NCI-H82 treated with DMSO at 0.1 percent for 48 hours (cell line): ENCODE measurements around the gene RXRA.

ENCODE experiments used
- DNase-seq: peaks from one replicate; lab custom pipeline; 2025; ENCODE audit not compliant: unreplicated experiment; lab: John Stamatoyannopoulos, UW

Gene RXRA

DNA sequence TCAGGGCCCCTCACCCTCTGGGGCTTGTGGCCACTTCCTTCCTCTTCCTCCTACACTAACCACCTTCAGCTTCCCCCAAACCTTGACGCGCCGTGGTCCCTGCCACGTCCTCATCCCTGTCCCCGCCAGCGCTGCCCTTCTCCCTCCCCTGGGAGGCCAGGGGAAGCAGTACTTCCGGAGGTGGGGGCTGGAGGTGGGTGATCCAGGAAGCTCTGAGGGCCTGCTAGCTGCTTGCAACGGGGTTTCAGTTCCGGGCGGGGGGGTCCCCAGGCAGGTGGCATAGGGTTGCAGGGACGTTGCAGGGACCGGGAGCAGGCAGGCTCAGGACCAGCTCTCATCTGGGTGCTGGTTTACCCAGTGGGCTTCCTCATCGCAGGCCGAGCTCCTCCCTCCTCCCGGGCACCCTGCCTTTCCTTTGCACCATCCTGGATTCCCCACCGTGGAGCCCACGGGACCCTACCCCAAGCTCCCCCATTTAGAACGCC is 70.0 kb downstream of the RXRA start:
- DNase-seq, result no peak

DNA sequence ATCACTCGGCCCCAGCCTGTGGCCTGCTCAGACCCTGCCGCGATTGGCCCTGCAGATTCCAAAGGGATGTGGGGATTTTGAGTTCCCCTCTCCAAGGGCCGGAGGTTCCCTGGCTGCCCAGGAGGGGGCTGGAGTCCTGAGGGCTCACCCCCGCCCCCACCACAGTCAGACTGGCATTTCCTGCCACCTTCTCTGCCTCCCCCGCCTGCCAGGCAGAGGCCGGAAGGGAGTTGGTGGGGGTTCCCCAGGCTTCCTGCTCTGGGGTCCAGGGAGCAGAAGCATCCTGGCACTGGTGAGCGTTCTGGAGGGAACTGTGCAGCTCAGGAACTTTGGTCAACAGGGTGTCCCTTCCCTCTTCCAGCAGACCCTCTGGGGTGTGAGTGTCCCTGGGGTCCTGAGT is 70.6 kb downstream of the RXRA start:
- no peak for DNase-seq

DNA sequence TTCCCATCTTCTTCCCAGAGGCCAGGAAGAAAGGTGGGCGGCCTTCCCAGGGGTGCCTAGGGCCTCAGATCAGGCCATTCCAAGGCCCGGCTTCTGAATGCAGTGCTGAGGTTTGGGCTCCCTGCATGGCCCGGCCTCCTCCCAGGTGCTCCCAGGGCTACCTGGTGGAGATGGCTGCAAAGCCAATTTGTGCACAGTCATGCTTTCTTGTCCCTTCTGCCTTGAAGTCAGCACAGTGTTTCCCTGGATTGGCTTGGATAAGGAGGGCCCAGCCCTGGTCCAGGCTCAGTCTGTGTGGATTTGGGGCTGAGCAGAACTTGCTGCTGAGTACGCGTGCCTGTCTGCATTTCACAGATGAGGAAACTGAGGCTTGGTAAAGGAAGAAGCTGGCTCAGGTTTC is 72.5 kb downstream of the RXRA start:
- no peak for DNase-seq

DNA sequence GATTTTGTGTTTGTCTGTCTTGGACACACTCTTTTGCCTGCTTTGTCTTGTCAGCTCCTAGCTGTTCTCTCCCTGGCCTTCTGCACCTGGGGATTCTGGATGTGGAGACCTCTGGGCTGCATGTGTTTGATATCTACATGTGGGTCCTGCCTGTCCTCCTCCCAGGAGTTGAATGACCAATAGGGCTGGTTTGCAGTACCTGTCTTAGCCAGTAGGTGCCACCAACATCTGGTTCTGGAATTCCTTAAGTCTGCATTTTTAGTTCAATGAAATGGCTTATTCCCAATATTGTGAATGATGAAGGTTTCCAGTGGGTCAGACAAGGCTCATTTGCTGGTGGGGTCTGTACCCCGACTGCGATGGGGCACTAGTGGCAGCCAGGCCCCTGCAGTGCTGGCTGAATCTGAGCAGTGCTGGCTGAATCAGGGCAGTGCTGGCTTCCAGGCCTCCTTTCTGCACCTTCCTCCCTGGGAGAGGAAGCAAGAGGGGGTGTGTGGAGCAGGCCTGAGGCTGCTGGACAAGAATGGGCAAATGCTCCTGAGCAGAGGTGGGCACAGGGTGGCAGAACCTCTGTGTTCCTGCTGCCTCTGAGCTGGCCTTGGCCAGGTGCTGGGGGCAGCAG is 73.3 kb downstream of the RXRA start:
- no peak for DNase-seq

DNA sequence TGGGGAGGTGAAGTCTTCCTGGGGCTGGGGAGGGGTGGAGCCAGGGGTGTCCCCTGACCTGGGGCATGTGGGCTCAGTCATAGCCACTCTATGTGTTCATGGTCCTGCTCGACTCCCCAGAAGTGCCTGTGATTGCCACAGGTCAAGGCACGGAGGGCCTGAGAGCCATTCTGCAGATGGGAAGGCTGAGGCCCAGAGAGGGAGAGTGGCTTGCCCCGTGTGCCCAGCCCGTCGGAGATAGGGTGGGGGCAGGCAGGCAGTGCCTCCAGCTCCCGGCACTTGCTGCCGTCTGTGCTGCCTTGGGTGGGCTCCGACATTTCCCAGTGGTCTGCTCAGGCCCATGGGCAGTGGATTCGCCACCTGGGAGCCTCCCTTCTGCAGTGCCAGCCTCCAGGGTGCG is 74.0 kb downstream of the RXRA start:
- no peak for DNase-seq

DNA sequence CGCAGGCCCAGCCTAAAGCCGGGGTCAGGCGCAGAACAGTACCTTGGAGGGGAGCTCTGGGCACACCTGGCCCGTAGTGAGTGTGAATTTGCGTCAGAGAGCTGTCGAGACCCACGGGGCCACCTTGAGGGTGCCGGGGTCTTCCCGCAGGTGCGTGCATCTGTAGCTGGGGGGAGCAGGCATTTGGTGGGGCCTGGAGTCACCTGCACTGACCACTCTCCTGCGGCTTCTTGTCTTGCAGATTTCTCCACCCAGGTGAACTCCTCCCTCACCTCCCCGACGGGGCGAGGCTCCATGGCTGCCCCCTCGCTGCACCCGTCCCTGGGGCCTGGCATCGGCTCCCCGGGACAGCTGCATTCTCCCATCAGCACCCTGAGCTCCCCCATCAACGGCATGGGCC is 75.1 kb downstream of the RXRA start:
- no peak for DNase-seq

DNA sequence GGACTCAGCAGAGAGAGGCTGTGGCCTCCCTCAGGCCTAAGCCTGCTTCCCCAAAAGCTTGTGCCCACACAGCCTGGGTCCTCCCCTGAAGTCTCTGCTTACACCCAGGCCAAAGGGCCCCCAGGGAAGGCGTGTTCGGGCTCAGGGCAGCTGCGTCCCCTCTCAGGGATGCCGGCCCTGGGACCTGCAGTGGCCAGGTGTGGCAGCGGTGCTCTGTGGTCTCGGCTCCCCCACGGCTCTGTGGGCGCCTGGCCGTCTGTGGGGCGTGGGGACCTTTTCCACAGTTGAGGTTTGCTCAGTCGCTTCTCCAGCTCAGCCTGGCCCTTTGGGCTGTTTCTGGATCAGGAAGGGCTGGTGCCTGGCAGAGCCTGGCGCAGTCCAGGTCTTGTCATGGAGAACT is 75.9 kb downstream of the RXRA start:
- DNase-seq, result no peak

DNA sequence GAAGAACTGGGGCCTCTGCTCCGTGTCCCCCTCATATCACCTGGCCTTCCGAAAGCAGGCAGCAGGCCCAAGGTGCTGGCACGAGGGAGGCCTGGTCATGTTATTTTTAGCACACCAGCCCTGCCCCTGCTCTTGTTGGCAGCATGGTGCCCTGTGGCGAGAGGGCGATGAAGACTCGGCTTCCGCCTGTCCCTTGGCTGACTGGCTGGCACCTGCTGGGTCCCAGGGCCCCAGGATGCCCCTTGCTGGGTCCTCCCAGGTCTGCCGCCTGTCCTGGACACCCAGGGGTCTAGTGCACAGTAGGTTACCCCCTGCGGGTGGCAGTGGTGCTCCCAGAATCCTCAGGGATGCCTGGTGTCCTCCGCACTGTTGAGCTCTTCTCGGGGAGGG is 77.0 kb downstream of the RXRA start:
- no peak for DNase-seq

DNA sequence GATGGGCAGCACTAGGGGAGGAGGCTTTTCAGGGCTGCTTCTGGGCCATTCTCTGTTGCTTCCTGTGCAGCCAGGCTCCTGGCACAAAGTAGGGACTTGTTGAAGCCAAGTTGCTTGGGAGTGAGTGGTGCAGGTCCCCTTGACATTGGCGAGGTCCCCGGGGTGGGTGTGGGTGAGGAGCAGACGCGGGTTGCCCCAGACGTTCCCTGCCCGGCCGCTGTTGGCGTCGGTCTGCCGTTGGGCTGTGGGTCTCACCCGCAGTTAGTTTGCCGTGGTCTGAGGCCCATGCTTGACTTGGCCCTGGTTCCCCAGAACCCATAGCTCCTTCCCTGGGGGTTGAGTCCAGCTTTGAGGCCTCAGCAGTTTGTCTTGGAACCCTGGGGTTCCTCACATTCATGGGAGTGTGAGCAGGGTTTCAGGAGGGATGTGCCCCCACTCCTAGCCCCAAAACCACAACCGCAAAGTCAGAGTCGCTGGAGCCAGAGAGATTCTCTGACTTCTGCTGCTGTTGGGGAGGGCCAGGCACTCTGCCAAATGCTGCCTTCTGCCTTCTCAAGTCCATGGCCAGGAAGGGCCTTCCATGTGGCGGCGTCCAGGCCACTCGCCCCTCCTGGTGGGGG is 77.5 kb downstream of the RXRA start:
- no peak for DNase-seq

DNA sequence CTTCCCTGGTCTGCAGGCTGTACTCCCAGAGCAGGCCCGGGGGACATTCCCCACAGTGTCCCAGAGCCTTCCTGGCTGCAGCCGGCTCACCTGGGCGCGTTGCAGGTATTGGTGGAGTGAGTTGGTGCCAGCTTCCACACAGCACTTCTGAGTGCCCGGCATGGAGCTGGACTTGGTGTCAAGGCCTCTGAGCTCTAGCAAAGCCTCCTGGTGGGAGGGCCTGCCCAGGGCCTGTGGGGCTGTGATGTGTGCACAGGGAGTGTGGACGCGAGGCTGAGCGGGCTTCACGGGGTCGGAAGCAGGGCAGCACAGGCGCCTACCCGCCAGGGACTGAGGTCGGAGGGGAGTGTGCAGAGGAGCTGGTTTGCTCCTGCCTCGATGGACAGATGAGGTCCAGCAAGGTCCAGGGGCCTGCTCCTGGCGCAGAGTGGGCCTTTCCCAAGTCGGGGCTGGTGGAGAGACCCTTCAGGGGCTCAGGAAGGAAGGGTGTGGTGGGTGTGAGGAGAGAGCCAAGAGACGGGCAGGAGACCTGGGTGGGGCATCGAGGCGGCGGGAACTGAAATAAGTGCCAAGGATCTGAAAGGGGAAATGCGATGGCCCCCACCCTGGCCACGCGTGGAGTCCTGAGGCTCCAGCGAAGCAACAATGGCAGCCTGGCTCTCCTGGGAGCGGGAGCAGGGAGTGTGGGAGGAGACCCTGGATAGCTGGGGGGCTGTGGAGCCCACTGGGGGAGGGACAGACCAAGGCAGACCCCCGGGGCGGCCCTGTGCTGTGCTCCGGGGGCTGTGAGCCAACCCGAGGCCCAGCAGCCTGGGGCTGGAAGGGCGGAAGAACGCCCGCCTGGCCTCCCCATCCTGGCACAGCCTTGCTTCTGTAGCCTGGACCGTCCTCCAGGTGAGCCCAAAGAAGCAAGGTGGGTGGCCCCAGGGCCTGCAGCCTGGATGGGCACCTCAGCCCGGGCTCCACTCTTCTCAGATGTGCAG is 78.4 kb downstream of the RXRA start:
- DNase-seq, result no peak

DNA sequence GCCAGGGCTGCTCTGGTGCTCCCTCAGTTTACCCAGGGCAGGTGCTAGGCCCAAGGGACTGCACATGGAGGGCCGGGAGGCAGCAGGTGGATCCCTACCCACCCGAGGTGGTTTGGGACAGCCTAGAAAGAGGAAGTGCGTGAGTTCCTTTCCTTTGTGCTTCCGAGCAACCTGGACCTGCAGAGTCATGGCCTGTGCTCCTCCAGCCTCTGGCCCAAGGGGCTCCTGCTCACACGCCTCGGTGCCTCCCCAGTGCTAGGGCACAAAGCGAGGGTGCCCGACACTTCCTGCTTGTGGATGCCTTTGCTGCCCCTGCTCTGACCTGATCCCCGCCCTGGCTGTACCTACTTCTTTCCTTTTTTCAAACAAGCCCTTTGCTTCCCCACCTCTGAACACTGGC is 79.3 kb downstream of the RXRA start:
- no peak for DNase-seq

DNA sequence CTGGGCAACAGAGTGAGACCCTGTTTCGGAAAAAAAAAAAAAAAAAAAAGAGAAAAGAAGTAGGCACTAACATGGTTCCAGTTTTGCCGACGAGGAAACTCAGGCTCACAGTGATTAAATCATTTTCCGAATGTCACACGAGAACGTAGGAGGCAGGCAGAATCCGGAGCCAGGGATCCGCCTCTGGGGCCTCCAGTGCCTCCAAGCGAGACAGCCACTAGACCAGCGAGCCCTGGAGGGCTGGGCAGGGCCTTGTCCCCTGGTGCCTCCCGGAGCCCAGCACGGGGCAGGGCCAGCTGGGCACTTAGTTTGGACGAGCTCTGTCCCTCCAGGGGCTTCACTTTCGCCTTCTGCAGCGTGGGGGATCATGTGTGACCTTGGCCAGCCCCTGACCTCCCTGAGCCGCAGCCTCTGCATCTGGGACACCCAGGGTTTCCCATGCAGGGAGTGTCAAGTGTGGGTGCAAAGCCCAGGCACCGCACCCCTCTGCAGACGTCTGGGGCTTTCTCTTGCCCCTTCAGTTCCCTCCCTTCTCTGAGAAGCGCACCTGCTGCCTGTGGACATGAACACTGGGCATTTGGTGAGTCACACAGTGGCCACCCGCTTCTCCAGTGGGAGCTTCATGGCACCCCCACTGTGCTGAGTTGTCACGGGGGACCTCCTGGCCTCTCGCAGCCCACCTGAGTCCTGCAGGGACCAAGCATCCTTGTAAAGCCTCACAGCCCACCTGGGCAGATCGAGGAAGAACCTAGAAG is 80.3 kb downstream of the RXRA start:
- no peak for DNase-seq

DNA sequence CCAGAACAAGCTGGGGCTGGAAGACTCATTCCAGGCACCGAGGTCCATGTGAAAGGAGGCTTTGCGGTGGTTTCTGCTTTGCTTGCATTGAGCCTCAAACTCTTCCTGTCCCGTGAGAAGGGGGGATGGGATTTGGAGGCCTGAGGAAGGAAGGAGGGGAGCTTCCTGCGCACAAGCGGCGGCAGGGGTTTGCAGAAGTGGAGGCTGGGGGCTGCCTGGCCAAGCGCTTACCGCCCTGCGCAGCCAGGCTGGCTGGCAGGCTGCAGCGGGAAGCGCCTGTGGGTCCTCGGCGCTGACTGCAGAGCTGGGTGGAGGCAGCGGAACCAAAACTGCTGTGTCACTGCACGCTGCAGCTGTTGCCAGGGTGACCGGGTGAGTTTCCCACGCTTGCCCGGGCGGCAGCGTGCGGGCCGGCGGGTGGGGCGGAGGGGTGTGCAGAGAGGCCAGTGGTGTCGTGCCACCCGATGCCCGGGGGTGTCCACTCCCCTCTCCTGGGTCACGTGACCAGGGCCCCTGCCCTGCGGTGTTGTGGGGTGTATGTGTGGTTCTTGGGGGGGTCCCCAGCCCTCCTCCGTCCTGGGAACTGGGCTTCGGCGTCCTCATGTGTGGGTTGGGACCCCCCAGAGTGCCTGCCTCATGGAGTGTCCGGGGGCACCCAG is 81.0 kb downstream of the RXRA start:
- no peak for DNase-seq

DNA sequence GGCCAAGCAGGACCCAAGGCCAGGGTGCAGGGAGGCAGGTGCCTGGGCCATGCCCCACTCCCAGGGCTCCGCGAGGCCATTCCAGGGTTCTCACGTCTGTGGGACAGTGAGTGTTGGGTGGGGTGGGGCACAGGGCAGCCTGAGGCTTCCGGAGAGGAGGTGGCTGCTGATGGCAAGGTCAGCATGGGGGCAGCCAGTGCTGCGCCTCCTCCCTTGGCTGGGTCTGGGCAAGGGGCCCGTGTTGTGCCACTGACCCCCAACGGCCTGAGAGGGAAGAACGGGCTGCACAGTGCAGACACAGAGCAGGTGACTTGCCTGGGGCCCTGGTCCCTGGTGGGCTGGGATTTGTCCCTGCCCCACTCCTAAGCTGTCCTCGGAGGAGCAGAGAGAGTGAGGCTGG is 82.1 kb downstream of the RXRA start:
- no peak for DNase-seq

DNA sequence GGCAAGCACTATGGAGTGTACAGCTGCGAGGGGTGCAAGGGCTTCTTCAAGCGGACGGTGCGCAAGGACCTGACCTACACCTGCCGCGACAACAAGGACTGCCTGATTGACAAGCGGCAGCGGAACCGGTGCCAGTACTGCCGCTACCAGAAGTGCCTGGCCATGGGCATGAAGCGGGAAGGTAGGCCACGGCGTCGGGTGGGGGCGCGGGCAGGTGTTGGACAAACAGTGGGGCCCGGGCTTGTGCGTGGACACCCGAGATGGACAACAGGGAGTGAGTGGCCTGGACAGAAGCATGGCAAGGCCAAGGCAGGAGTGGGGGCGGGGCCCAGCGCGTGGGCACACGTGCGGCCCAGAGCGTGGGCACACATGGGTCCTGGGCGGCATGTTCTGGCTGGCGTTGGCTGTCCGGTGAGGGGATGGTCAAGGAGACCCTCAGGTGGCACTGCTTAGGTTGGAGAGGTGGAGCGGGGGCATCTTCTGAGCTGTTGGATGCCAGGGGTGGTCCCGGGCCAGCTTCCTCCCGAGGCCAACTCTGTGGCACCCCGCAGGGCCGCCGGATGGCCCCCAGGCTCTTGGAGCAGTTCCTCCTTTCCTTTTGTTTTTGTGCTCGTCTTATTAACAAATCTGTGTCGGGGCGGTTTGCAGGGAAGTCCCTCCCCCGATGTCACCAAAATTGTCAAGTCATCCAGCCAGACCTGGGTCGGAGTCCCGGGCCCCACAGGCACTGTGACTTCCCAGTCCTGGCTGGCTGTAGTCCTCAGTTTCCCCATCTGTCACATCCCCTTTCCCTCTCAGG is 82.9 kb downstream of the RXRA start:
- no peak for DNase-seq

DNA sequence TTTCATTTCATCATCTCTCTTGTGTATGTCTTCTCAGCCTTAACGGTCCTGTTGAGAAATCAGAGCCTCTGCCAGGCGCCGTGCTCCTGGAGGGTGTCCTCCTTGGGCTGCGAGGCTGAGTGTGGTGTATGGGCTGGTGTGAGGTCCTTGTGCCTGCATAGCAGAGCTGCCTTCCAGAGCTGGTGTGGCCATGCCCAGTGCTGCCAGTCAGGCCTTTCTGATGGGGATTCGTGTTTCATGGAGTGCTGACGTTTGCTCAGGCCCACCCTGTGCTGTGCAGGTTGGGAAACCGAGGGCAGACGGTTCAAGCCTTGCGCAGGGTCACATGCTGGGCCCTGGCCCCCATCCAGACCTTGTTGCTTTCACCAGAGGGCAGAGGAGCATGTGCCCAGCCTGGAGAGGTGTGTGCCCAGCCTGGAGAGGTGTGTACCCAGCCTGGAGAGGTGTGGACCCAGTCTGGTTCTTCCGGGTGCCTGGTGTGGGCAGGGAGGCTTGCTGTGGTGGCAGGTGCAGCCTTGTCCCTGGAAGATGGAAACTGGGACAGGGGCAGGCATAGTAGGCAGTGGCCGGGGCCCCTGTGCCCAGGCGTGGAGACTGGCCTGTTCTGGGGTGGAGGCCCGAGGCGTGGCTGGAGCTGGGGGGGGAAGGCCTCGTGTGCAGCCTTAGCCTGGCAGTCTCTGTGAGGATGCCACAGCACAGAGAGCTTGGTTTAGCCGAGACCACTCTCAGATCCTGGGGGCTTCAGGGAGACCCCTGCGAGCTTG is 84.0 kb downstream of the RXRA start:
- no peak for DNase-seq

DNA sequence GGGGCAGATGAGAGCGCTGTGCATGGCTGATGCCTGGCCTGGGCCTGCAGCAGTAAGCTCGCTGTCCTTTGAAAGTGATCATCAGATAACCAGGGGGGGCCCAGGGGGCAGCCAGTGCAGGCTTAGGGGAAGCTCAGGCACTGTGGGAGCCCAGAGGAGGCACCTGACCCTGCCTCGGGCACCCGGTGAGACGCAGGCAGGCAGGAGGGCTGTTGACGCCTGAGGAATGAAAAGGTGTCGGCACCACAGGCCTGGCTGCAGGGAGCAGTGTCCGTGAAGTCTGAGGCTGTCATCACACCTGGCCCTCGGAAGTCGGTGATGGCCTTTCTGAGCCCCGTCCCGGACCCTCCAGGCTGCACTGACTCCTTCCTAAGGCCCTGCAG is 84.6 kb downstream of the RXRA start:
- DNase-seq, result no peak

DNA sequence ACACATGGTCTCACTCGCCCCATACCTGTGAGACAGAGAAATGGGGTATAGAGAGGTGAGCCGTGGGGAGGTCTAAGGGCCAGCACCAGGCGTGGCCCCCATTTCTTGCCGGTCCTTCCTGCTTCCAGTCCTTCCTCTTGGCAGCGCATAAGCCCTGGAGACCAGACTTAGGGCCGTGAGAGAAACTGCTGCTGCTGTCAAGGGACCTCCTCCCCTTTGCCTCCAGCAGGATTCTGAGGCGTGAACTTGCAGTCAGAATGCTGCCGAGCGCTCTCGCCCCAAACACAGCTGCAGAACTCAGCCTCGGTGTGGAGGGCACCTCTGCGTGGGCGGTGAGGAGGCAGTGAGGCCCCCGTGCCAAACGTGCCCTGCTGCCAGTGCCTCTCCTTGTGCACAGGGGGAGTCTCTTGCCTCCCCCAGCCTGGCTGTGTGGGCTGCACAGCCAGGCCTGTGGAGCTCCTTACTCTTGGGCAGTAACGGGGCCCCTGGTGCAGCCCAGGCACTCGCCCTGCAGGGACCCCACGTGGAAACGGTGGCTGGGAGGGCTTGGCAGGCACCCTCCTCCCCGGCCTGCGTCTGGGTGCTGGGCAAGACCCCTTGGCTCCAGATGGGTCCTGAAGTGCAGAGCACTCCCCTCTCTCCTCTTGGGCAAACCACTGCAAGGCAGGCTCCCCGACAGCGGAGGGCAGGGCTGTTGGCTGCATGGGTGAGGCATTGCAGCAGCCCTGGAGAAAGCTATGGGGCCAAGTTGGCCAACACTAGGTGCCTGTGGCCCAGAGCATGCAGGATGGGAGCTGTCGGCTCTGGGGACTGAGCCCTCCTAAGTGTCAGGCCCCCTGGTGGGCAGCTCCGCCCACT is 85.4 kb downstream of the RXRA start:
- no peak for DNase-seq
